SH-SY5Y (cell line): ENCODE data around the gene NFE2L2.

ENCODE experiments used
- GATA2 ChIP-seq: IDR thresholded peaks from 2 replicates; pipeline ENCODE4 v1.6.1; 2011; ENCODE audit warnings: mild to moderate bottlenecking, low read depth, low read length
- GATA3 ChIP-seq: IDR thresholded peaks from 2 replicates; pipeline ENCODE4 v1.6.1; 2011; ENCODE audit warnings: low read depth, mild to moderate bottlenecking, low read length, moderate library complexity

DNA sequence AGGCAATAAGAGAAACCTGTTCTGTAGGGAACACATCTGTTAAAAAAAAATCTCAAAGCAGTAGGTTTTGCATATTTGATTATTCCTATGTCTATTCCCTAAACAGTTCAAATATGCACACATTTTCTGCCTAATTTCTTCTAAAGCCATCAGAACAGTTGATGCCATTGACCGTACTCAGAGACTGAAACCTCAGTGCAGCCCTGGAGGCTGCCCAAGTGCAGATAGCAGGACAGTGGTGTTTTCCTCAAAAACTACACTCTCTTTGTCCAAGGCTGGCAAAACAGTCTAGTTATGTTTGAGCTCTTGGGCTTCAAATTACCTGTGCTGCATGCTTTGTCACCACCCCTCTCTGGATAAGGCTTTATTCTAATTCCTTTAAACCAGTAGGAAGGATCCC, 23.3 kb upstream of the NFE2L2 start:
- no peak for TF ChIP-seq GATA3
- no peak for TF ChIP-seq GATA2
